K562 (cell line): ENCODE measurements around the gene TRIM34.

Experiments
- CREB1 ChIP-seq, 2 experiments: sonication (generic) in 1 of 2; formaldehyde crosslinking in 1 of 2; IDR thresholded peaks; 2 replicates each; pipeline versions ENCODE4 v1.6.1 to v1.8.0; 2012 to 2022; ENCODE audit warnings: inconsistent platforms in 1 of 2, mild to moderate bottlenecking in 1 of 2, missing genetic modification reagents in 1 of 2, moderate library complexity in 1 of 2
- CTCF ChIP-seq, 3 experiments: IDR thresholded peaks in 2 of 3; conservative IDR thresholded peaks in 1 of 3; 2 replicates each; pipeline ENCODE4 v1.5.1; 2011 to 2012; ENCODE audit warnings: low read length in 3 of 3, mild to moderate bottlenecking in 3 of 3, control low read depth in 2 of 3, improper control_type of control experiment in 1 of 3, inconsistent platforms in 1 of 3, low read depth in 1 of 3, mixed read lengths in 1 of 3, moderate library complexity in 1 of 3; ENCODE audit not compliant: insufficient read depth in 2 of 3
- MAX ChIP-seq: sonication (generic); formaldehyde crosslinking; IDR thresholded peaks from 2 replicates; pipeline ENCODE4 v1.9.0; 2022; ENCODE audit warnings: mild to moderate bottlenecking, missing genetic modification reagents
- SNIP1 ChIP-seq: fragments of 450-650 bp; IDR thresholded peaks from 2 replicates; pipeline ENCODE4 v1.7.1; 2017; ENCODE audit warnings: low read depth, mild to moderate bottlenecking
- TEAD2 ChIP-seq: fragments of 450-650 bp; IDR thresholded peaks from 2 replicates; pipeline ENCODE4 v1.6.1; 2016; ENCODE audit warnings: missing genetic modification characterization, control low read depth, missing compliant biosample characterization
- THRAP3 ChIP-seq: fragments of 450-650 bp; IDR thresholded peaks from 2 replicates; pipeline ENCODE4 v1.6.1; 2016; ENCODE audit warnings: mild to moderate bottlenecking, inconsistent platforms, borderline replicate concordance
- ZNF253 ChIP-seq: fragments of 250-450 bp; sonication (Bioruptor Pico); conservative IDR thresholded peaks from 2 replicates; pipeline ENCODE4 v1.6.1; 2021; ENCODE audit warnings: mild to moderate bottlenecking
- ZNF384 ChIP-seq: IDR thresholded peaks from 2 replicates; pipeline ENCODE4 v1.6.1; 2012; ENCODE audit warnings: low read depth, low read length, improper control_type of control experiment

- no peak for TF ChIP-seq SNIP1
- TF ChIP-seq THRAP3, result no peak
- no peak for TF ChIP-seq CREB1 (IDR thresholded peaks at IDR 0.05)
- no peak for TF ChIP-seq CREB1 (CRISPR knock-in tag; IDR thresholded peaks at IDR 0.05)
- no peak for TF ChIP-seq ZNF253
- no peak for TF ChIP-seq TEAD2 (tag)
- no peak for TF ChIP-seq MAX
- TF ChIP-seq CTCF (IDR thresholded peaks at IDR 0.05 in 2 of 3, conservative IDR thresholded peaks at IDR 0.05 in 1 of 3; ENCODE audit: insufficient read depth in 2 of 3, low read depth in 1 of 3, low read length in 3 of 3), result no peak
- no peak for TF ChIP-seq ZNF384
These were observed 47.0 kb downstream of the TRIM34 start for GRCh38 chr11:5671831-5672230.
